Thymus (tissue), 11 donors: ENCODE data around the gene UBL7. TPM values are rescaled to one million over a fixed set of nuclear protein-coding genes. Genes with fewer than 3 reads are reported as not detected.
A peak's percentile ranks its signal among the peaks of the same experiment; 100 is the strongest.

Experiments
- DNase-seq, 9 donors: peaks; one replicate each; pipeline ENCODE4 v3.0.0-alpha.2; 2013; ENCODE audit warnings: low spot score in 9 of 9, low read depth in 6 of 9, missing footprints in 1 of 9
- H3K27ac ChIP-seq, 2 donors: one replicate each; pipeline ENCODE4 v1.5.1; 2013; ENCODE audit warnings: control low read depth in 1 of 2, low read depth in 1 of 2, low read length in 1 of 2, mild to moderate bottlenecking in 1 of 2, moderate library complexity in 1 of 2
- H3K27me3 ChIP-seq, 2 donors: one replicate each; pipeline ENCODE4 v1.5.1; 2013; ENCODE audit warnings: low read length in 1 of 2; ENCODE audit not compliant: control insufficient read depth in 2 of 2, insufficient read depth in 1 of 2
- H3K36me3 ChIP-seq, 2 donors: one replicate each; pipeline ENCODE4 v1.5.1; 2013; ENCODE audit warnings: low read length in 1 of 2, mild to moderate bottlenecking in 1 of 2, moderate library complexity in 1 of 2; ENCODE audit not compliant: control insufficient read depth in 2 of 2, insufficient read depth in 2 of 2
- H3K4me1 ChIP-seq, 2 donors: one replicate each; pipeline ENCODE4 v1.5.1; 2013; ENCODE audit warnings: low read length in 2 of 2; ENCODE audit not compliant: control insufficient read depth in 2 of 2, insufficient read depth in 2 of 2
- H3K4me3 ChIP-seq, 2 donors: one replicate each; pipeline ENCODE4 v1.5.1; 2013; ENCODE audit warnings: low read length in 2 of 2, control low read depth in 1 of 2, mild to moderate bottlenecking in 1 of 2
- H3K9me3 ChIP-seq, 2 donors: one replicate each; pipeline ENCODE4 v1.5.1; 2013; ENCODE audit warnings: low read length in 1 of 2, mild to moderate bottlenecking in 1 of 2; ENCODE audit not compliant: control insufficient read depth in 2 of 2, insufficient read depth in 1 of 2
- WGBS: extraction: QIAGEN DNeasy Blood & Tissue Kit; methylation state at CpG from one replicate; pipeline ENCODE4 v1.1.7; 2013; 5-methylcytosine and 5-hydroxymethylcytosine counted together
- polyA plus RNA-seq: library from polyadenylated mRNA; stranded (reverse); fragments of 200-250 nt; gene quantifications from one replicate; pipeline ENCODE4 v1.2.3, GENCODE V29; 2013
- total RNA-seq: library from RNA; stranded (reverse); fragments of 120-200 nt; gene quantifications from one replicate; pipeline ENCODE4 v1.2.4, GENCODE V29; 2013
- donor health status: healthy.

UBL7 gene
- total and polyA plus RNA-seq, 2 donors = 38.7 to 78.3 TPM

GRCh38 chr15:74434263-74435136 lies 26.5 kb downstream of the UBL7 start:
- DNase-seq = peak in 1 of 9 donors; percentile 25
- Histone ChIP-seq H3K36me3 (no peaks in the 10 kb centered on the region), H3K9me3 (peaks cover 0 to 3% of the 10 kb centered on the region in 2 donors), H3K4me3 (peak overlapping the region; percentile 87 to 94), H3K27me3 (peaks cover 0 to 2% of the 10 kb centered on the region in 2 donors), H3K4me1 (peaks cover 45 to 70% of the 10 kb centered on the region in 2 donors), H3K27ac (peak overlapping the region; percentile 80 to 82)
- WGBS = 79% methylated on average over 16 of the region's 16 CpGs

GRCh38 chr15:74433592-74434262 lies 27.2 kb downstream of the UBL7 start, which contains the start of gene SEMA7A:
SEMA7A (minus strand) TSS chr15:74433958; CDS start chr15:74433918, 40 bp downstream.
- Histone ChIP-seq H3K27me3 (peaks cover 0 to 2% of the 10 kb centered on the region in 2 donors), H3K4me1 (peaks cover 49 to 77% of the 10 kb centered on the region in 2 donors), H3K4me3 (peak within 1 kb of the TSS; percentile 87 to 94), H3K27ac (peak within 1 kb of the TSS; percentile 80 to 82), H3K36me3 (peaks cover 0 to 7% of the 10 kb centered on the region in 2 donors), H3K9me3 (peaks cover 0 to 3% of the 10 kb centered on the region in 2 donors)
- peak in 8 of 9 donors; percentile 51 to 90 (median 76) for DNase-seq
- WGBS = under 1% methylated on average over 75 of the region's 75 CpGs

GRCh38 chr15:74432968-74433591 lies 27.9 kb downstream of the UBL7 start:
- peak overlapping the region; percentile 61 to 68 for H3K27ac ChIP-seq
- peak in 1 of 9 donors; percentile 34 for DNase-seq
- peak overlapping the region; percentile 87 to 94 for H3K4me3 ChIP-seq
- H3K36me3 ChIP-seq = peaks cover 0 to 13% of the 10 kb centered on the region in 2 donors
- H3K4me1 ChIP-seq = peaks cover 46 to 78% of the 10 kb centered on the region in 2 donors
- H3K27me3 ChIP-seq = peaks cover 0 to 2% of the 10 kb centered on the region in 2 donors
- 1% methylated on average over 64 of the region's 64 CpGs for whole genome bisulfite sequencing
- H3K9me3 ChIP-seq = peaks cover 0 to 3% of the 10 kb centered on the region in 2 donors

GRCh38 chr15:74432271-74432967 lies 28.5 kb downstream of the UBL7 start:
- H3K27me3 ChIP-seq = peaks cover 0 to 2% of the 10 kb centered on the region in 2 donors

GRCh38 chr15:74431645-74432044 lies 29.3 kb downstream of the UBL7 start:
- DNase-seq = peak in 1 of 9 donors; percentile 47
- peaks cover 0 to 2% of the 10 kb centered on the region in 2 donors for H3K27me3 ChIP-seq
- peak overlapping the region; percentile 87 to 94 for H3K4me3 ChIP-seq
- H3K9me3 ChIP-seq = peaks cover 0 to 8% of the 10 kb centered on the region in 2 donors
- peak overlapping the region in 1 of 2 donors; percentile 68 for H3K27ac ChIP-seq
- peaks cover 3 to 27% of the 10 kb centered on the region in 2 donors for H3K36me3 ChIP-seq
- 64% methylated on average over 8 of the region's 8 CpGs for WGBS
- H3K4me1 ChIP-seq = peaks cover 48 to 89% of the 10 kb centered on the region in 2 donors

More at GRCh38 chr15:74432271-74432967, 28.5 kb downstream of the UBL7 start:
- Histone ChIP-seq H3K4me3 (peak overlapping the region; percentile 87 to 94), H3K27ac (peak overlapping the region in 1 of 2 donors; percentile 68), H3K36me3 (peaks cover 0 to 20% of the 10 kb centered on the region in 2 donors), H3K9me3 (peaks cover 0 to 8% of the 10 kb centered on the region in 2 donors), H3K4me1 (peaks cover 46 to 82% of the 10 kb centered on the region in 2 donors)
- WGBS = 49% methylated on average over 21 of the region's 21 CpGs
- peak in 1 of 9 donors; percentile 37 for DNase-seq

- Histone ChIP-seq H3K27ac (peak overlapping the region in 1 of 2 donors; percentile 68), H3K9me3 (peaks cover 0 to 8% of the 10 kb centered on the region in 2 donors), H3K4me1 (peaks cover 48 to 89% of the 10 kb centered on the region in 2 donors), H3K4me3 (peak overlapping the region; percentile 87 to 94), H3K27me3 (peaks cover 0 to 2% of the 10 kb centered on the region in 2 donors), H3K36me3 (peaks cover 4 to 31% of the 10 kb centered on the region in 2 donors)
- 95% methylated on average over 1 of the region's 1 CpG for WGBS
- DNase-seq = no peak
These were observed 29.8 kb downstream of the UBL7 start for GRCh38 chr15:74431116-74431515.

GRCh38 chr15:74430510-74430951 lies 30.4 kb downstream of the UBL7 start:
- peaks cover 0 to 2% of the 10 kb centered on the region in 2 donors for H3K27me3 ChIP-seq
- H3K36me3 ChIP-seq = peaks cover 4 to 33% of the 10 kb centered on the region in 2 donors
- peaks cover 0 to 8% of the 10 kb centered on the region in 2 donors for H3K9me3 ChIP-seq
- WGBS = 96% methylated on average over 6 of the region's 6 CpGs
- H3K4me3 ChIP-seq = peak overlapping the region in 1 of 2 donors; percentile 87
- peaks cover 50 to 89% of the 10 kb centered on the region in 2 donors for H3K4me1 ChIP-seq
- no peak for DNase-seq
- H3K27ac ChIP-seq = no peak overlapping the region

- H3K4me1 ChIP-seq = peaks cover 46 to 89% of the 10 kb centered on the region in 2 donors
- H3K9me3 ChIP-seq = peaks cover 0 to 8% of the 10 kb centered on the region in 2 donors
- no peak for DNase-seq
- no peak overlapping the region for H3K4me3 ChIP-seq
- peaks cover 4 to 39% of the 10 kb centered on the region in 2 donors for H3K36me3 ChIP-seq
- 93% methylated on average over 6 of the region's 6 CpGs for WGBS
- no peak overlapping the region for H3K27ac ChIP-seq
- H3K27me3 ChIP-seq = peaks cover 0 to 2% of the 10 kb centered on the region in 2 donors
These were observed 31.1 kb downstream of the UBL7 start for GRCh38 chr15:74429781-74430400.
